Peyer's patch (tissue), 4 donors: ENCODE measurements around the gene C20orf202. TPM values are rescaled to one million over a fixed set of nuclear protein-coding genes. Genes with fewer than 3 reads are reported as not detected.
A peak's percentile ranks its signal among the peaks of the same experiment; 100 is the strongest.

Experiments used
- DNase-seq, 3 donors: peaks; one replicate each; pipeline ENCODE4 v3.0.0-alpha.2; 2017 to 2019
- H3K27ac ChIP-seq, 4 donors: fragments of 200-600 bp; sonication (generic); one replicate each; pipeline ENCODE4 v1.5.1; 2016 to 2019
- H3K27me3 ChIP-seq, 2 donors: fragments of 200-600 bp; sonication (generic); one replicate each; pipeline ENCODE4 v1.5.1; 2019
- H3K36me3 ChIP-seq, 3 donors: fragments of 200-600 bp; sonication (generic); one replicate each; pipeline ENCODE4 v1.5.1; 2016 to 2019
- H3K4me1 ChIP-seq, 4 donors: fragments of 200-600 bp; sonication (generic); one replicate each; pipeline ENCODE4 v1.5.1; 2016 to 2019
- H3K4me3 ChIP-seq, 4 donors: fragments of 200-600 bp; sonication (generic); 1 replicate in 3 of 4; 2 replicates in 1 of 4; pipeline ENCODE4 v1.5.1; 2016 to 2019; ENCODE audit warnings: mild to moderate bottlenecking in 1 of 4
- H3K9me3 ChIP-seq, 4 donors: fragments of 200-600 bp; sonication (generic); one replicate each; pipeline ENCODE4 v1.5.1; 2016 to 2019; ENCODE audit warnings: mild to moderate bottlenecking in 1 of 4
- CTCF ChIP-seq, 6 experiments: fragments of 450-650 bp in 4 of 6; fragments of 200-600 bp in 2 of 6; sonication (generic) in 1 of 6; IDR thresholded peaks; one replicate each; pipeline ENCODE4 v1.5.1; 2017 to 2019; ENCODE audit warnings: antibody characterized with exemption in 6 of 6, mild to moderate bottlenecking in 3 of 6, moderate library complexity in 1 of 6
- POLR2A ChIP-seq, 2 donors: fragments of 450-650 bp; IDR thresholded peaks; one replicate each; pipeline ENCODE4 v1.5.1; 2017; ENCODE audit warnings: antibody characterized with exemption in 2 of 2, mild to moderate bottlenecking in 2 of 2, moderate library complexity in 2 of 2
- total RNA-seq, 4 donors: library from RNA; depleted of rRNA; stranded (reverse); fragments of >200 nt; gene quantifications; one replicate each; pipeline ENCODE4 v1.1.0, GENCODE V29; 2016

C20orf202 gene
- total RNA-seq, 4 donors from 2014 or later: 1.7 to 2.3 TPM; not detected in 2

- H3K4me1 ChIP-seq: peaks cover 0 to 15% (median 0%) of the 10 kb centered on the region in 4 donors
- H3K27ac ChIP-seq: no peak overlapping the region
- no peak for DNase-seq
- H3K9me3 ChIP-seq: no peaks in the 10 kb centered on the region
- H3K36me3 ChIP-seq: no peaks in the 10 kb centered on the region
- TF ChIP-seq POLR2A (IDR thresholded peaks at IDR 0.05) (no peak), CTCF (IDR thresholded peaks at IDR 0.05) (no peak)
- H3K27me3 ChIP-seq: no peaks in the 10 kb centered on the region
- no peak overlapping the region for H3K4me3 ChIP-seq
Observed at GRCh38 chr20:1207293-1207878, 4.1 kb downstream of the C20orf202 start.

- Histone ChIP-seq H3K4me1 (no peaks in the 10 kb centered on the region), H3K9me3 (no peaks in the 10 kb centered on the region), H3K4me3 (no peak overlapping the region), H3K27ac (peak overlapping the region in 1 of 4 donors; percentile 2), H3K27me3 (no peaks in the 10 kb centered on the region), H3K36me3 (no peaks in the 10 kb centered on the region)
- DNase-seq: no peak
- no peak for TF ChIP-seq POLR2A (IDR thresholded peaks at IDR 0.05)
- peak in 1 of 6 experiments; percentile 9 for TF ChIP-seq CTCF (IDR thresholded peaks at IDR 0.05)
Observed at GRCh38 chr20:1209447-1210387, 6.5 kb downstream of the C20orf202 start.

DNA sequence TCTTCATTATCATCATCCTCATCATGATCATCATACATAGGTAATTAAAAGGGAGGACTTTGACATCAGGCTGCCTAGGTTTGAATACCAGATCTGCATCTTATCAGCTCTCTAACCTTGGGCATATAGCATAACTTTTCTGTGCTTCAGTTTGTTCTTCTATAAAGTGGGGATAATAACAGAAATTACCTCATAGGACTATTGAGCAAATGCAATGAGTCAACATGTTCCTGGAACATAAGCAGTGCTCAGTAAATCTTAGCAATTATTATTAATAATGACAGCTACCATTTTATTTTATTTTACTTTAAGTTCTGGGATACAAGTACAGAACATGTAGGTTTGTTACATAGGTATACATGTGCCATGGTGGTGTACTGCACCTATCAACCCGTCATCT lies 7.2 kb downstream of the C20orf202 start:
- TF ChIP-seq CTCF (IDR thresholded peaks at IDR 0.05) (no peak), POLR2A (IDR thresholded peaks at IDR 0.05) (no peak)
- no peaks in the 10 kb centered on the region for H3K4me1 ChIP-seq
- H3K36me3 ChIP-seq: no peaks in the 10 kb centered on the region

GRCh38 chr20:1212023-1212422 lies 8.8 kb downstream of the C20orf202 start:
- Histone ChIP-seq H3K4me1 (no peaks in the 10 kb centered on the region), H3K9me3 (no peaks in the 10 kb centered on the region)

More for the DNA sequence above, 7.2 kb downstream of the C20orf202 start:
- Histone ChIP-seq H3K4me3 (no peak overlapping the region), H3K9me3 (no peaks in the 10 kb centered on the region), H3K27me3 (no peaks in the 10 kb centered on the region), H3K27ac (peak overlapping the region in 1 of 4 donors; percentile 2)
- DNase-seq: no peak

More at GRCh38 chr20:1212023-1212422, 8.8 kb downstream of the C20orf202 start:
- Histone ChIP-seq H3K36me3 (no peaks in the 10 kb centered on the region), H3K27me3 (no peaks in the 10 kb centered on the region), H3K4me3 (no peak overlapping the region), H3K27ac (no peak overlapping the region)
- DNase-seq: no peak
- TF ChIP-seq CTCF (IDR thresholded peaks at IDR 0.05): no peak
- TF ChIP-seq POLR2A (IDR thresholded peaks at IDR 0.05): no peak
